Fibroblast of pulmonary artery (primary cell): ENCODE results near the gene BRIP1.
"Not testable (repeated sequence)": the region's sequence is repeated elsewhere in the genome, so short reads cannot be mapped to it uniquely, and the experiment has no call there.

Source experiments
- DNase-seq: peaks from one replicate; pipeline ENCODE4 v3.0.0-alpha.2; 2010; ENCODE audit warnings: low read depth
- H3K4me3 ChIP-seq: replicated peaks from 2 replicates; pipeline ENCODE4 v1.5.1; 2011; ENCODE audit warnings: low read depth, mild to moderate bottlenecking, control low read depth, low read length, moderate library complexity
- CTCF ChIP-seq: IDR thresholded peaks from 2 replicates; pipeline ENCODE4 v1.5.1; 2011; ENCODE audit warnings: mild to moderate bottlenecking, control low read depth, low read length, inconsistent platforms; ENCODE audit errors: missing control alignments

The BRIP1 gene

GRCh38 chr17:61775364-61775763 lies 88.0 kb downstream of the BRIP1 start:
- TF ChIP-seq CTCF, result no peak
- H3K4me3 ChIP-seq, result no peak overlapping the region
- DNase-seq, result no peak

GRCh38 chr17:61774724-61775123 lies 88.6 kb downstream of the BRIP1 start:
- H3K4me3 ChIP-seq, result no peak overlapping the region
- no peak for DNase-seq
- no peak for TF ChIP-seq CTCF

GRCh38 chr17:61774087-61774486 lies 89.2 kb downstream of the BRIP1 start:
- H3K4me3 ChIP-seq, DNase-seq: not testable (repeated sequence)

- no peak for TF ChIP-seq CTCF
- no peak overlapping the region for H3K4me3 ChIP-seq
- peak; percentile 11 for DNase-seq
These were observed 92.4 kb downstream of the BRIP1 start for GRCh38 chr17:61770752-61771533.

GRCh38 chr17:61770043-61770442 lies 93.3 kb downstream of the BRIP1 start:
- no peak for DNase-seq
- TF ChIP-seq CTCF, result no peak
- no peak overlapping the region for H3K4me3 ChIP-seq

GRCh38 chr17:61768405-61768804 lies 94.9 kb downstream of the BRIP1 start:
- H3K4me3 ChIP-seq, result no peak overlapping the region
- TF ChIP-seq CTCF, result no peak

GRCh38 chr17:61766520-61766919 lies 96.8 kb downstream of the BRIP1 start:
- TF ChIP-seq CTCF, result no peak
- no peak overlapping the region for H3K4me3 ChIP-seq
- no peak for DNase-seq

More at GRCh38 chr17:61768405-61768804, 94.9 kb downstream of the BRIP1 start:
- DNase-seq, result no peak
